Measurements from ENCODE around the gene GBF1.

DNA sequence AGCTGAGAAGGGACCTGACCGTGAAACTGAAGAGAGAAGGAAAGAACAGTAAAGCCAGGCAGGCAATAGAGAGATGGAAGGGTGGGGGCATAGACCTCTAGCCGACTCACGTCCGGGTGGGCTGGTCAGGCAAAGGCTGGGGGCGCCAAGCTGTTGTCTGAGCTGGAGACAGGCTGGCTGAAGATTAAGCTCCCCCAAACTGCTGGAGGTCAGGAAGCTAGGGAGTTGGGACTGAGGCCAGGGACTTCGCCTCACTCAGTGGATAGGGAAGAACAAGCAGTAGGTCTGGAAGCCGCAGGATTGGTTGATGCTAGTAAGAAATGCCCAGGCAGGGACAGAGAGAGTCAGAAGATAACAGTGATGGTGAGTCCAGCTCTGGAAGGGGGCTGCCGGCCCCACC, 9.3 kb upstream of the GBF1 start:
- TF ChIP-seq POLR2A (IDR thresholded peaks at IDR 0.05): no peak
- TF ChIP-seq, protein P1, sequence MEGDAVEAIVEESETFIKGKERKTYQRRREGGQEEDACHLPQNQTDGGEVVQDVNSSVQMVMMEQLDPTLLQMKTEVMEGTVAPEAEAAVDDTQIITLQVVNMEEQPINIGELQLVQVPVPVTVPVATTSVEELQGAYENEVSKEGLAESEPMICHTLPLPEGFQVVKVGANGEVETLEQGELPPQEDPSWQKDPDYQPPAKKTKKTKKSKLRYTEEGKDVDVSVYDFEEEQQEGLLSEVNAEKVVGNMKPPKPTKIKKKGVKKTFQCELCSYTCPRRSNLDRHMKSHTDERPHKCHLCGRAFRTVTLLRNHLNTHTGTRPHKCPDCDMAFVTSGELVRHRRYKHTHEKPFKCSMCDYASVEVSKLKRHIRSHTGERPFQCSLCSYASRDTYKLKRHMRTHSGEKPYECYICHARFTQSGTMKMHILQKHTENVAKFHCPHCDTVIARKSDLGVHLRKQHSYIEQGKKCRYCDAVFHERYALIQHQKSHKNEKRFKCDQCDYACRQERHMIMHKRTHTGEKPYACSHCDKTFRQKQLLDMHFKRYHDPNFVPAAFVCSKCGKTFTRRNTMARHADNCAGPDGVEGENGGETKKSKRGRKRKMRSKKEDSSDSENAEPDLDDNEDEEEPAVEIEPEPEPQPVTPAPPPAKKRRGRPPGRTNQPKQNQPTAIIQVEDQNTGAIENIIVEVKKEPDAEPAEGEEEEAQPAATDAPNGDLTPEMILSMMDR (IDR thresholded peaks at IDR 0.05): no peak
- TF ChIP-seq EP300 (IDR thresholded peaks at IDR 0.05): no peak

All from gastroesophageal sphincter (tissue), 3 donors.